Esophagus muscularis mucosa (tissue), 4 donors: Measurements from ENCODE around the gene ZBTB16. TPM values are rescaled to one million over a fixed set of nuclear protein-coding genes. Genes with fewer than 3 reads are reported as not detected.

Source experiments
- DNase-seq: peaks from one replicate; pipeline ENCODE4 v3.0.0-alpha.2; 2017; ENCODE audit errors: extremely low spot score
- H3K27ac ChIP-seq, 4 donors: fragments of 200-600 bp; sonication (generic); replicated peaks in 1 of 4; 1 replicate in 3 of 4; 2 replicates in 1 of 4; pipeline ENCODE4 v1.5.1; 2016 to 2019; ENCODE audit warnings: mild to moderate bottlenecking in 1 of 4
- H3K27me3 ChIP-seq, 4 donors: fragments of 200-600 bp; sonication (generic); one replicate each; pipeline versions ENCODE4 v1.5.1 to v1.6.0; 2016 to 2019
- H3K36me3 ChIP-seq, 4 donors: fragments of 200-600 bp; sonication (generic); one replicate each; pipeline ENCODE4 v1.5.1; 2016 to 2019
- H3K4me1 ChIP-seq, 4 donors: fragments of 200-600 bp; sonication (generic); one replicate each; pipeline ENCODE4 v1.5.1; 2016 to 2019
- H3K4me3 ChIP-seq, 4 donors: fragments of 200-600 bp; sonication (generic); 1 replicate in 2 of 4; 2 replicates in 2 of 4; pipeline ENCODE4 v1.5.1; 2016 to 2019; ENCODE audit warnings: mild to moderate bottlenecking in 4 of 4, moderate library complexity in 1 of 4
- H3K9me3 ChIP-seq, 4 donors: fragments of 200-600 bp; sonication (generic); 1 replicate in 3 of 4; 2 replicates in 1 of 4; pipeline ENCODE4 v1.5.1; 2016 to 2019
- CTCF ChIP-seq, 3 experiments: fragments of 200-600 bp in 2 of 3; fragments of 450-650 bp in 1 of 3; sonication (generic) in 2 of 3; IDR thresholded peaks; one replicate each; pipeline ENCODE4 v1.5.1; 2017 to 2019; ENCODE audit warnings: antibody characterized with exemption in 3 of 3, mild to moderate bottlenecking in 2 of 3, moderate library complexity in 1 of 3
- EP300 ChIP-seq: sonication (generic); formaldehyde crosslinking; IDR thresholded peaks from one replicate; pipeline ENCODE4 v1.6.1; 2017; ENCODE audit warnings: antibody characterized with exemption
- POLR2A ChIP-seq: fragments of 450-650 bp; IDR thresholded peaks from one replicate; pipeline ENCODE4 v1.6.1; 2017; ENCODE audit warnings: antibody characterized with exemption, moderate library complexity, mild to moderate bottlenecking, low read depth
- POLR2AphosphoS5 ChIP-seq, 2 donors: sonication (generic); formaldehyde crosslinking; IDR thresholded peaks; one replicate each; pipeline ENCODE4 v1.6.1; 2017; ENCODE audit warnings: antibody characterized with exemption in 2 of 2
- WGBS: methylation state at CpG from one replicate; pipeline ENCODE4 v1.1.5; 2018; 5-methylcytosine and 5-hydroxymethylcytosine counted together
- intact Hi-C: fragments of 100-400 bp; cut with DNase I; formaldehyde crosslinking; loops from one replicate; pipeline ENCODE4 v1.15.1; 2023
- total RNA-seq, 4 donors: library from RNA; depleted of rRNA; stranded (reverse); fragments of >200 nt; gene quantifications; one replicate each; pipeline versions ENCODE4 v1.1.0 to v1.2.1, GENCODE V29; 2016

The ZBTB16 gene
- total RNA-seq, 4 donors from 2014 or later: 175 to 319 (median 222) TPM

GRCh38 chr11:114135737-114136151, 76.2 kb downstream of the ZBTB16 start:
- peak overlapping the region; percentile 49 to 59 (median 54) for H3K27ac ChIP-seq
- H3K4me1 ChIP-seq: peaks cover 100% of the 10 kb centered on the region in 4 donors

GRCh38 chr11:114136686-114137640, 77.5 kb downstream of the ZBTB16 start:
- TF ChIP-seq CTCF (IDR thresholded peaks at IDR 0.05): no peak
- no peak for TF ChIP-seq POLR2AphosphoS5 (IDR thresholded peaks at IDR 0.05)
- TF ChIP-seq EP300: no peak
- TF ChIP-seq POLR2A: no peak
- Histone ChIP-seq H3K27me3 (no peaks in the 10 kb centered on the region), H3K27ac (peak overlapping the region; percentile 7 to 57 (median 50)), H3K9me3 (no peaks in the 10 kb centered on the region), H3K4me3 (no peak overlapping the region), H3K36me3 (peaks cover 10 to 58% (median 23%) of the 10 kb centered on the region in 4 donors), H3K4me1 (peaks cover 100% of the 10 kb centered on the region in 4 donors)
- intact Hi-C loops: no loop called here
- DNase-seq: no peak
- 74% methylated on average over 10 of the region's 10 CpGs for WGBS

More at GRCh38 chr11:114135737-114136151, 76.2 kb downstream of the ZBTB16 start:
- WGBS: 63% methylated on average over 4 of the region's 4 CpGs
- TF ChIP-seq POLR2AphosphoS5 (IDR thresholded peaks at IDR 0.05): peak; percentile 25 to 57
- TF ChIP-seq POLR2A: no peak
- no peak for DNase-seq
- peaks cover 5 to 46% (median 14%) of the 10 kb centered on the region in 4 donors for H3K36me3 ChIP-seq
- no peaks in the 10 kb centered on the region for H3K27me3 ChIP-seq
- H3K9me3 ChIP-seq: no peaks in the 10 kb centered on the region
- H3K4me3 ChIP-seq: no peak overlapping the region
- intact Hi-C loops: no loop called here

GRCh38 chr11:114137838-114138237, 78.3 kb downstream of the ZBTB16 start:
- H3K4me1 ChIP-seq: peaks cover 100% of the 10 kb centered on the region in 4 donors
- no peaks in the 10 kb centered on the region for H3K9me3 ChIP-seq
- peak; percentile 6 to 44 for TF ChIP-seq POLR2AphosphoS5 (IDR thresholded peaks at IDR 0.05)
- no peak for TF ChIP-seq POLR2A
- intact Hi-C loops: no loop called here
- no peak overlapping the region for H3K4me3 ChIP-seq
- H3K27ac ChIP-seq: peak overlapping the region; percentile 13 to 59 (median 38)
- no peak for DNase-seq
- H3K27me3 ChIP-seq: no peaks in the 10 kb centered on the region
- peaks cover 10 to 58% (median 23%) of the 10 kb centered on the region in 4 donors for H3K36me3 ChIP-seq
- WGBS: 94% methylated on average over 6 of the region's 6 CpGs

- H3K36me3 ChIP-seq: peaks cover 10 to 53% (median 23%) of the 10 kb centered on the region in 4 donors
These were observed 78.9 kb downstream of the ZBTB16 start for GRCh38 chr11:114138411-114138810.

GRCh38 chr11:114140826-114141225, 81.3 kb downstream of the ZBTB16 start:
- Histone ChIP-seq H3K4me3 (no peak overlapping the region), H3K4me1 (peaks cover 98 to 100% (median 100%) of the 10 kb centered on the region in 4 donors), H3K27me3 (no peaks in the 10 kb centered on the region), H3K9me3 (no peaks in the 10 kb centered on the region), H3K36me3 (peaks cover 10 to 53% (median 23%) of the 10 kb centered on the region in 4 donors), H3K27ac (peak overlapping the region; percentile 59 to 100 (median 67))
- intact Hi-C loops: no loop called here
- TF ChIP-seq CTCF (IDR thresholded peaks at IDR 0.05): no peak
- TF ChIP-seq POLR2AphosphoS5 (IDR thresholded peaks at IDR 0.05): no peak
- TF ChIP-seq EP300: no peak
- TF ChIP-seq POLR2A: no peak
- DNase-seq: no peak
- WGBS: 95% methylated on average over 13 of the region's 13 CpGs

More at GRCh38 chr11:114138411-114138810, 78.9 kb downstream of the ZBTB16 start:
- Histone ChIP-seq H3K4me3 (no peak overlapping the region), H3K9me3 (no peaks in the 10 kb centered on the region), H3K4me1 (peaks cover 100% of the 10 kb centered on the region in 4 donors), H3K27ac (peak overlapping the region; percentile 59 to 100 (median 67)), H3K27me3 (no peaks in the 10 kb centered on the region)
- intact Hi-C loops: no loop called here
- no peak for DNase-seq
- WGBS: 88% methylated on average over 4 of the region's 4 CpGs
- no peak for TF ChIP-seq EP300
- no peak for TF ChIP-seq CTCF (IDR thresholded peaks at IDR 0.05)
- TF ChIP-seq POLR2A: no peak
- no peak for TF ChIP-seq POLR2AphosphoS5 (IDR thresholded peaks at IDR 0.05)
